Activated B cell treated with CpG ODN at 0.5 μM for 24 hours (primary cell): ENCODE data around the gene C20orf96. TPM values are rescaled to one million over a fixed set of nuclear protein-coding genes. Genes with fewer than 3 reads are reported as not detected.

ENCODE experiments used
- ATAC-seq: fragments of 200-7000 bp; cut with Tn5 transposase; one replicate; pipeline ENCODE4 v1.10.0; 2021; ENCODE audit warnings: low read depth, mild to moderate bottlenecking, moderate library complexity
- CTCF ChIA-PET: fragments of 350-600 bp; sonication (Branson Sonifier 250); formaldehyde crosslinking; loops from one replicate; lab custom pipeline; 2021; ENCODE audit warnings: antibody characterized with exemption; lab: Charles Lee
- POLR2A ChIA-PET: fragments of 350-600 bp; sonication (Branson Sonifier 250); formaldehyde crosslinking; loops from one replicate; lab custom pipeline; 2021; ENCODE audit warnings: antibody characterized with exemption; lab: Charles Lee
- DNase-seq: peaks from one replicate; pipeline ENCODE4 v3.0.0; 2022
- H3K27ac Mint-ChIP-seq: one replicate; pipeline ENCODE4 v1.8.0; 2020; ENCODE audit warnings: mixed read lengths
- H3K27me3 Mint-ChIP-seq: one replicate; pipeline ENCODE4 v1.8.0; 2021; ENCODE audit warnings: mixed read lengths
- H3K36me3 Mint-ChIP-seq: one replicate; pipeline ENCODE4 v1.8.0; 2021; ENCODE audit warnings: low read depth, mixed read lengths
- H3K4me1 Mint-ChIP-seq: one replicate; pipeline ENCODE4 v1.8.0; 2021; ENCODE audit warnings: mixed read lengths
- H3K4me3 Mint-ChIP-seq: one replicate; pipeline ENCODE4 v1.8.0; 2020; ENCODE audit warnings: mild to moderate bottlenecking, mixed read lengths
- H3K9me3 Mint-ChIP-seq: one replicate; pipeline ENCODE4 v1.8.0; 2020; ENCODE audit warnings: mixed read lengths
- intact Hi-C: fragments of 100-400 bp; cut with micrococcal nuclease; formaldehyde crosslinking; loops from one replicate; pipeline ENCODE4 v1.15.1; 2024
- total RNA-seq: library from RNA; stranded (reverse); gene quantifications from 2 replicates; pipeline ENCODE4 v1.2.3, GENCODE V29; 2022
- TF ChIP-seq, protein P1 (sequence below): fragments of 200-600 bp; IDR thresholded peaks from one replicate; pipeline ENCODE4 v1.8.0; 2022; ENCODE audit warnings: antibody characterized with exemption, mild to moderate bottlenecking

The C20orf96 gene
- total RNA-seq, 1 donor from 2014 or later, result 5.5 TPM

DNA sequence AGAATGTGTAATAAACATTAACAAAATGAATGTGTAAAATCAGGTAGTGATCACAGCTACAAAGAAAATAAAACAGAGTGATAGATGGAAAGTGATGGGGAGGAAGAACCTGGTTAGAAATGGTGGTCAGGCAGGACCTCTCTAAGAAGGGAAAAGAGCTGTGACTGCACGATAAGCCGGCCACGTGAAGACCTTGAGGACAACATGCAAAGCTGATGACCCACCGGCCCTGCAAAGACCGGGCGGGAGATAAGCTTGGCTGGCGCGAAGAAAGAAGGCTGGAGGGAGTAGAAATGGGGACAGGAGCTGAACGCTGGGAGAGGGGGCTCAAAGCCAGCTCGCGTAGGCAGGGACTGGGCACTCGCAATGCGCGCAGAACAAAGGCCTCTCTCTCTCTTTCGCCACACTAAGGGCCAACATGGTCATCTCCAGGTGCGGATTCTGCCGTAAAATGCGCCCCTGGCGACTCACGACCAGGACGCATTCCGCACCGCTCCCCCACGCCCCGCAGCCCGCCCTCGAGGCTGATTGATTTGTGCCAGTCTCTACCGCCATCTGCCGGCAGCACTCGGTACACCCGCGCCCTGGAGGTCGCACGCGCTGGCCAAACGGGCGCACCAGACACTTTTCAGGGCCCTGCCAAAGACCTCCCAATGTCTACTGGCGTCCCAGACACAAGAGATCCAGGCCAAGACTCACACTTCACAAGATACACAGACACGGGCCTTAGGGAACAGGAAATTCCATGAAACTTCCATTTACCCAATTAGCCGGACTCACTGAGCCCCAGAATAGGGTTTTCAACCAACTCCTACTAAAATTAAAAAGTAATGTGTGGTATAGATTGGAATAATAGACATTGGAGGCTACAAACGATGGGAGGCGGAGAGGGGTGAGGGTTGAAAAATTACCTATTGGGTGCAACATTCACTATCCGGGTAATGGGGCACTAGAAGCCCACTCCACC lies 23.7 kb downstream of the C20orf96 start:
- ATAC-seq, result peak; percentile 99
- ChIA-PET CTCF (interaction anchor here (0.7 to 3.1 kb wide), 15 partner anchors 9 to 64 kb away, joined by 3 to 24 read pairs (median 4); partner anchors contain the start of genes DEFB129 and DEFB132), POLR2A (interaction anchor here (0.7 to 1.5 kb wide), 3 partner anchors 29 to 57 kb away, joined by 3 to 5 read pairs (median 3); partner anchors contain the start of gene ZCCHC3)
- Mint-ChIP-seq H3K27ac (no peak overlapping the region), H3K36me3 (no peaks in the 10 kb centered on the region), H3K27me3 (peaks cover 2% of the 10 kb centered on the region), H3K4me1 (peaks cover 9% of the 10 kb centered on the region), H3K9me3 (no peaks in the 10 kb centered on the region), H3K4me3 (peak overlapping the region; percentile 81)
- intact Hi-C loops, result loop anchor here (1.0 kb wide), 4 partner anchors 23 to 63 kb away; partner anchors contain the start of gene C20orf96
- peak; percentile 86 for DNase-seq
- TF ChIP-seq, protein P1, sequence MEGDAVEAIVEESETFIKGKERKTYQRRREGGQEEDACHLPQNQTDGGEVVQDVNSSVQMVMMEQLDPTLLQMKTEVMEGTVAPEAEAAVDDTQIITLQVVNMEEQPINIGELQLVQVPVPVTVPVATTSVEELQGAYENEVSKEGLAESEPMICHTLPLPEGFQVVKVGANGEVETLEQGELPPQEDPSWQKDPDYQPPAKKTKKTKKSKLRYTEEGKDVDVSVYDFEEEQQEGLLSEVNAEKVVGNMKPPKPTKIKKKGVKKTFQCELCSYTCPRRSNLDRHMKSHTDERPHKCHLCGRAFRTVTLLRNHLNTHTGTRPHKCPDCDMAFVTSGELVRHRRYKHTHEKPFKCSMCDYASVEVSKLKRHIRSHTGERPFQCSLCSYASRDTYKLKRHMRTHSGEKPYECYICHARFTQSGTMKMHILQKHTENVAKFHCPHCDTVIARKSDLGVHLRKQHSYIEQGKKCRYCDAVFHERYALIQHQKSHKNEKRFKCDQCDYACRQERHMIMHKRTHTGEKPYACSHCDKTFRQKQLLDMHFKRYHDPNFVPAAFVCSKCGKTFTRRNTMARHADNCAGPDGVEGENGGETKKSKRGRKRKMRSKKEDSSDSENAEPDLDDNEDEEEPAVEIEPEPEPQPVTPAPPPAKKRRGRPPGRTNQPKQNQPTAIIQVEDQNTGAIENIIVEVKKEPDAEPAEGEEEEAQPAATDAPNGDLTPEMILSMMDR, result peak; percentile 50

DNA sequence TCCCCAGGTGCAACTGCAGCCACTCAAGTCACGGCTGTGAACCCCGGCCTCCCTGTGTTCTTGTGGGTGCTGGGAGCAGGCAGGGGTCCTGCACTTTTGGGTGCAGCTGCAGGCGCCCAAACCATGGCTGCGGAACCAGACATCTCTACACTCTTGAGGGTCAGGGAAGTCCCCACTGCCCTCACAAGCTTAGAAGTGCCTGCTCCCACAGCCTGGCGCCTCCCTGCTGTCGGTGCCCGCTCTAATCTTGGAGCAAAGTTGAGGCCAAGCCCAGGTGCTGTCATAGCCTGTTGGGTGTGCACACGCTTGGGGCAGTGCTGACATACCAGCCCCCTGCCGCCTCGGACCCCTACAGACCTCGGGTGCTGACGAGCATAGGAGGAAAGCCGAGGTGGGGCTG lies 26.8 kb downstream of the C20orf96 start:
- TF ChIP-seq, protein P1, result no peak

DNA sequence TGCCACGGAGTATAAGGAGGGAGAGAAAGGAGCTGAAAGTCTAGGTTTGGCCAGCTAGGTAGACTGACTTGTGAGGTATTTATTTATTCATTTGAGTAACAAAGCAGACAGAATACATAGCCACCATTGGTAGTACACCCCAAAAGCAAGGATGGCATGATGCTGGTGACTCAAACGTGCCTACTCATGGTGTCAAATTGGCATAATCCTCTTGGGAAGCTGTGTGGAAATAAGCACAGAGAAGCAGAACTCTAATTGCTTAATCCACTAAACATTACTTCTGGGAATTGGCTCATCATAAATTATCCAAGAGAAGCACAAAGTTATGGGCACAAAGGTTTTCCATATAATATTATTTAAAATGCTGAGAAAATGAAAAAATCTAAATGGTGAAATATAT lies 30.6 kb downstream of the C20orf96 start:
- Mint-ChIP-seq H3K9me3 (no peaks in the 10 kb centered on the region), H3K27me3 (peaks cover 4% of the 10 kb centered on the region), H3K36me3 (no peaks in the 10 kb centered on the region), H3K27ac (no peak overlapping the region), H3K4me1 (no peaks in the 10 kb centered on the region), H3K4me3 (no peak overlapping the region)
- ChIA-PET CTCF (no interaction called here), POLR2A (no interaction called here)
- ATAC-seq (no peak), DNase-seq (no peak)
- TF ChIP-seq, protein P1, result no peak
- intact Hi-C loops, result no loop called here

More for the DNA sequence above, 26.8 kb downstream of the C20orf96 start:
- CTCF ChIA-PET, result interaction anchor here (1.4 kb wide), 1 partner anchor 36 kb away, joined by 3 read pairs; the partner anchor contains the start of gene DEFB129
- no peak overlapping the region for H3K27ac Mint-ChIP-seq
- intact Hi-C loops, result no loop called here
- H3K36me3 Mint-ChIP-seq, result no peaks in the 10 kb centered on the region
- POLR2A ChIA-PET, result interaction anchor here (0.6 kb wide), 1 partner anchor 34 kb away, joined by 3 read pairs; the partner anchor contains the start of gene ZCCHC3
- no peaks in the 10 kb centered on the region for H3K9me3 Mint-ChIP-seq
- no peak for DNase-seq
- H3K27me3 Mint-ChIP-seq, result peaks cover 2% of the 10 kb centered on the region
- ATAC-seq, result no peak
- H3K4me1 Mint-ChIP-seq, result peaks cover 9% of the 10 kb centered on the region
- H3K4me3 Mint-ChIP-seq, result no peak overlapping the region

DNA sequence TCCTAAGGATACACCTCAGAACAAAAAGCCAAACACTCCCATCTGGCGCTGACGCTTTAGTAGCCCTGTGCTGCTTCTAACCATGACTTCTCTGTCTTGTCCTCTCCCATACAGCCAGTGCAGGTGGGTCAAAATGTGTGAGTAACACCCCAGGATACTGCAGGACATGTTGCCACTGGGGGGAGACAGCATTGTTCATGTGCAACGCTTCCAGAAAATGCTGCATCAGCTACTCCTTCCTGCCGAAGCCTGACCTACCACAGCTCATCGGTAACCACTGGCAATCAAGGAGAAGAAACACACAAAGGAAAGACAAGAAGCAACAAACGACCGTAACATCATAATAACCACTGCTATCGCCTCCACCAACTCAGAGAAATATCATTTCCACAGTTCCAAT lies 31.6 kb downstream of the C20orf96 start:
- ChIA-PET POLR2A (no interaction called here), CTCF (interaction anchor here (1.8 kb wide), 1 partner anchor 71 kb away, joined by 7 read pairs; no protein-coding TSS in a partner anchor)
- Mint-ChIP-seq H3K4me3 (no peak overlapping the region), H3K36me3 (no peaks in the 10 kb centered on the region), H3K27me3 (peaks cover 4% of the 10 kb centered on the region), H3K4me1 (no peaks in the 10 kb centered on the region), H3K27ac (no peak overlapping the region), H3K9me3 (no peaks in the 10 kb centered on the region)
- no peak for DNase-seq
- no peak for ATAC-seq
- TF ChIP-seq, protein P1, result no peak
- intact Hi-C loops, result no loop called here
